GM21723 (cell line): Measurements from ENCODE around the gene GAL.

Experiments
- ATAC-seq: cut with Tn5 transposase; IDR thresholded peaks from one replicate; pipeline ENCODE4 v1.9.1; 2021; ENCODE audit warnings: mild to moderate bottlenecking, moderate library complexity; ENCODE audit not compliant: unreplicated experiment

Gene GAL

DNA sequence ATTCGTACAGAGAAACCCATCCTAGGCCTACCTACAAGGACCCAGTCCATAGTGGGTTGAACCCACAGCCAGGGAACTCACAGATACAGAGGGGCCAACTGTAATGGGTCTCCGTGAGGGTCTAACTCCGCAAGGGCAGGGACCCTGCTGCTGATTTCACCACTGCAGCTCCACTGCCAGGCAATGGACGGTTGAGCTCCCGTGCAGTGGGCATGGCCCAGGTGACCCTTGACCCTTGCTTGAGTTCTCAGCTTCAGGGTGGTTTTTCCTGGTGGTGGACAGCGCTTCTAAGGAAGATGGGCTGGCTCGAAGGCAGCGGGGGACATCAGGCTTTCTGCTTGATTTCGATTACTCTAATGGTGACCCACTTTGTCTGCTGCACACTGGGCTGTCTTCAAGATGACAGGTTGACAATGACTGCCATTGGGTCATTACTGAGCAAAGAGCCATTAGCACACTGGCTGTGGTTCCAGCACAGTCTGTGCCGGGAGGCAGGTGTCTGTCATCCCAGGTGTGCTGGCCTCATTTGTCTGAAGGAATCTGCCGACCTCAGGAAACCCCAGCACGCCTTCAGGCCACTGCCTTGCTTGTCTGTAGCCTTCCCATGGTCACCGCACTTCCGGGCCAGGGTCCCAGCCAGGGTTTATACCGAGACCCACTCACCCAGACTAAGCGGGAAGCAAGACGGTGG, 3.7 kb upstream of the GAL start:
- no peak for ATAC-seq

DNA sequence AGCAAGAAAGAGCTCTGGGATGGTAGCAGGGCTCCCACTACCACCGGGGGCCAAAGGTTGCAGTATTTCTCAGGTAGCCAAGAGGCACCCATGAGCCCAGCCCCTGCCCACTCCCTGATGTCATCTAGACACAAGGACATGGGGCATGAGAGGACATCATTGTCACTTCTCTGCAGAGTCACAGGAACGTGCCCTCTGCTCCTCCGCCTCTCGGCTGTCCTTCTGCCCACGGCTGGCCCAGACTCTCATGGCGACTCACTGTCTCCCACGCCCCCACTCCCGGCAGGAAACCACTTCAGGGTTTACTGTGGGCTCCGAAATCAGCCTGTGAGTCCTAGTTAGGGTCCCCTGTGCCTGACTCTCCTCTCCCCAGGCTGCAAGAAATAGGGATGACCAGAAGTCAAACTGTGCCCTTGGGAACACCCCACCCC, 1.8 kb upstream of the GAL start:
- no peak for ATAC-seq

DNA sequence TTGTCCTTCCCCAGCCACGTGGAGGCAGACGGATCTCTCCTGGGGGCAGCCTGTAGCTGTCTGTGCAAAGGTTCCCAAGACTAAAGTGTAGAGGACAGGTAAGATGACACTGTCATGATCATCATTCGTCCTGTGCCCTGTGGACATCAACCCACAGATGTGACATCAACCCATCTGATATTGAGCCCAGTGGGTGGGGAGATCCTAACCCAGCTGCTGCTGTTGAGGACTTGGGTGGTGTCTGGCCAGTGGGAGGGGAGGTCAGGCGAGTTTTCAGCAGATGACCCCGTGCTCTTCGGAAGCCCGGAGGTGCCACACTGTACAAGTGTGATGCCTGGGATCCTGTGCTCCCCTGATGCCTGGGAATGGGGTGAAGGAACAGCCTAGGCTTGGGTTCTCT, 1.2 kb upstream of the GAL start:
- no peak for ATAC-seq

DNA sequence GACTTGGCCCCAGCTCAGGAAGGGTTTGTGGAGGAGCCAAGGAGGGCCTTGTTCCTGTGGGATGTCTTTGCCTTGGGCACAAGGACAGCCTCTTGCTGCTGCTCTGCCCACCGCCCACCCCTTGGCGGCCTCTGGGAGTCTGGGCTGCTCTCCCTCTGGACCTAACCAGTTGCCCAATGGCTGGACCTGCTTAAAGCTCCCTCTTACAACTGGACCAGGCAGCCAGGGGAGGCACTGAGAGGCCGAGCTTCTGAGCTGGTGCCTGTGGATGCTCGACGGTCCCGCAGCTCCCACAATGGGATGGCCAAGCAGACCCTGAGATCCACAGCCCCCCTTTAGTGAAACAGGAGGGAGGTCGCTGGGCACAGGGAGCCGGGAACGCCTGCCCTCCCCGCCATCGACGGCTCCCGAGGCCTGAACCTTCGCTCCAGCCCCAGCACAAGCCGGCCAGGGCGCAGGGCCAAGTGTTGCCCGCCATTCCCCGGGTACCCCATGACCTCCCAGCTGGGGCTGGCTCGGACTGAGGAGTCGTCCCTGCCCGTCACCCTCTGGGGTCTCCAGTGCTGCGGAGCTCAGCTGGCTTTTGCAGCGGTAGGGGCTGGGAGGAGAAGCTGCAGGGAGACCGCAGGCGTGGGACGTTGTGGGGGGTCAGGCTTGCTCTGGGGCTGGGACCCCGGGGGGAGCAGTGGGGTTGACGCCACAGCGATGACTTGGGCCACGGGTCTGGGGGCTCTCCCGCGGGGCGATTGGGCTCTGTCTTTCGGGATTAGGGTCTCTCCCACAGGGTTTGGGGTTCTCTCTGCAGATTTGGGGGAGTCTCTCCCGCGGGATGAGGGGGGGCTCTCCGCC, 584 bp upstream of the GAL start:
- no peak for ATAC-seq

DNA sequence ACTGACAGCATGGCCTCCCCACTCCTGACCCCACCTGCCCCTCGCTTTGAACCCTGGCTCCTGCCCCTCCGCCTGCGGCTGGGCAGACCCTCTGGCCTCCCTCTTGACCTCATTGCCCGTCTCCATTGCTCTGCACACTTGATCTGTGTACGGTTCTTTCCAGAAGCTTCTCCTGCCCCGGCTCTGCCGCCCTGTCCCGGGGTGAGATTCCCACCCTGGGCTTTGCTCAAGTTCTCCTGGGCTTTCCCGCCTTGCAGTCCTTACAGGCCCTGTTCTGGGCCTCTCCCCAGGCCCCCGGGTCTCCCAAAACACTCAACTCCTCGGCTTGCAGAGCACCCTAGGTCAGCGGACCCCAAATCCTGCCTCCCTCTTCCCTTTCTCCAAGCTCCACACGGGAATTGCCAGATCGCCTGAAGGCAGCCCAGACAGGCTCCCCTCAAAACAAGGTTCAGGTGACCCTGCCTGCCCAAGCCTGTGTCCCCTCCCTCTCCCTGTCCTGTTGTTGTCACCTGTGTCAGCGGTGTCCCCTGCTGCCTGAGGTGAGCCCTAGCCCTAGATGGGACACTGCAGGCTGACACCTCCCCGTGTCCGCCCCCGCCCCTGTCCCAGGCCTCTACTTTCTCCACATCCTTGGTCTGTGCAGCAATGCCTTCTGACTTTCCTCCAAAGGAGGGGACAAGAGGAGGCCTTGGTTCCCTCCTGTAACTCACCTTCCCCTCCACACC, 1.5 kb downstream of the GAL start:
- ATAC-seq = no peak

DNA sequence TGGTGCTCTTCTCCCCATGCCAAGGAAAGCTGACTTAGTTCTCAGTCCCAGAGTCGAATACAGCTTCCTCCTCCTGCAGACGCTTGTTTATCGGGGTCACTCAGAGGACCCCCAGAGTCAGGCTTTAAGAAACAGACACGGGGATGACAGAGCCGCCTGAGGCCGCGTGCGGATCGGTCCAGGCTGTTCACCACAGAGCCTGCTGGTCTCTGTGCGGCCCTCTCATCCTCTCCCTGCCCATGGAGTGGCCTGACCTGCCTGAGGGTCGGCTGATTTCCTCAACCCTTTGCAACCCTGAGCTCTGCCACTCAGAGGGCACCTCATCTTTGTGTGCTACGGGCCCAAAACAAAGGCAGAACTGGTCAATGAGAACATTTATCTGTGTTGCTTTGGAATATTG, 2.1 kb downstream of the GAL start:
- no peak for ATAC-seq

DNA sequence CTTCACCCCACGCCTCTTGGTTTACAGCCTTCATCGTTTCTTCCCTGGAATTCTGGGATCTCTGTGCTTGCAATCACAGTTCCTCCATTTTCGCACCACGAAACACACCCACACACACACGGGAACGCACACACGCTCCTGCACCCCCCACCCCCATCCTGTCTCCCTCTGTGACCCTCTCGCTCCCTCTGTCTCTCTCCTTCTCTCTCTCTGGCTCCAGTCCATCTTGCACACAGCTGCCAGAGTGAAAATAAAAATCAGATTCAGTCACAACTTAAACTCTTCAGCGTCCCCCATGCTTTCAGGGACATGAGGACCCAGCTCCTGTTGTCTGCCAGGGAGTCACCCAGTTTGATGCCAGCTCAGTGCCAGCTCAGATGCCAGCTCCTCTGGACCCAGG, 3.0 kb downstream of the GAL start:
- no peak for ATAC-seq

DNA sequence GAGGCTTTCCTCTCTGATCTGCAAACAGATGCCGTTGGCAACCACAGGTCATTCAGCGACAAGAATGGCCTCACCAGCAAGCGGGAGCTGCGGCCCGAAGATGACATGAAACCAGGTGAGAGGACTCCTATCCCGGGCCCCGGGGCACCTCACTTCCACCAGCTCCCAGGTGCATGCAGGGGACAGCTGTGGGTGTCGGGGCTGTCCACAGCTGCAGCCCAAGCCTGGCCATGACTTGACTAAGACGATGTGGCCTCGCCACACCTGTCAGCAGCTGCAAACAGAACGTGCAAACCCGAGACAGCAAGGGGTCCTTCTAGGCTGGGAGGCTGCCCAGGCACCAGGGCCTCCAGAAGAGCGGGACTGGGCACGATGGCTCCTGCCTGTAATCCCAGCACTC, 3.6 kb downstream of the GAL start:
- ATAC-seq = no peak

DNA sequence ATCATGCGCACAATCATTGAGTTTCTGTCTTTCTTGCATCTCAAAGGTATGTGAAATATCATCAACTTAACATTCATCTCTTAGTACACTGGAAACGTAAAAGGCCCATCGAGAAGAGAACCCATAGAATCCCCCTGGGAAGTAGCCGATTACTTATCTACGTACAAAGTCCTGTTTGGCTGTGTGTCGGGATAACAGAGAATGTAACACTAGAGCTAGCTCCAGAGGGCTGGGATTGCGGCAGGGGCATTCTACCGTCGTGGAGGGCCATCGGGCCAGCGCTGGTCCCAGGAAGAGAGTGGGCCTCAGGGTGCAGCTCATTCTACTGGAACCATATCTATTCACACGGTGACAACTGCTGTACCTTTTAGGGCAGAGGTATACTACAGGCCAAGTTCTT, 4.5 kb downstream of the GAL start:
- ATAC-seq = no peak

DNA sequence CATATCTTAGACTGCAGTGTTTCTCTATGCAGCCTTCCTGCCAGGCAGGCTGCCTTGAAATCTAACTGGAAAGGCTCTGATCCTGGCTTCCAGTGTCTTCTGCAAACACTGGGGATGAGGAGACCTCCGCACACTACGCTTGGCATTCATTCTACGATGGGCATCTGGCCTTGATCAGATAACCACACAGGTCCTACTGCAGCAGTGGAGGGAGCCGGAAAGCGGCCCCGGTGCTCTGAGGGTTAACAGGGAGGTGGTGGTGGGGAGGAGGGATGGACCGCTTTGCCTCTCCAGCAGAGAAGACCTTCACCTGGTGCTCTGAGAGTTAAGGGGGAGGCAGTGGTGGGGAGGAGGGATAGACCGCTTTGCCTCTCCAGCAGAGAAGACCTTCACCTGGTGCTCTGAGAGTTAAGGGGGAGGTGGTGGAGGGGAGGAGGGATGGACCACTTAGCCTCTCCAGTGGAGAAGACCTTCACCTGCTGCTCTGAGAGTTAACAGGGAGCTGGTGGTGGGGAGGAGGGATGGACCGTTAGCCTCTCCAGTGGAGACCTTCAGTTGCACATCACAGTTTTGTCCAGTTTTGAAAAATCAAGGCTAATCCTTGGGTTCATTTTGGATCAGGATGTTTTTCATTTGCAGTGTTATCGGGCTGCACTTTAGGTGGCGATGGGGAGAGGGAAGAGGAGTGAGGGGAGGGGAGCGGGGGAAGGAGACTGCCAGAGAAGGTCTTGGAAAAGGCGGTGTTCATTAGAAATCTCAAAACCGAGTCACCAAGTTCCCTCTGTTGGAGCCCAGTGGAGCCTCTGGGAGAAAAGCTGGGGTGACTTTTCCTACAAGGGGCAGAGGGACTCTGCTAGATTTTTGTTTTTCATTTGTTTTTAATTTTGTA, 5.6 kb downstream of the GAL start:
- no peak for ATAC-seq

DNA sequence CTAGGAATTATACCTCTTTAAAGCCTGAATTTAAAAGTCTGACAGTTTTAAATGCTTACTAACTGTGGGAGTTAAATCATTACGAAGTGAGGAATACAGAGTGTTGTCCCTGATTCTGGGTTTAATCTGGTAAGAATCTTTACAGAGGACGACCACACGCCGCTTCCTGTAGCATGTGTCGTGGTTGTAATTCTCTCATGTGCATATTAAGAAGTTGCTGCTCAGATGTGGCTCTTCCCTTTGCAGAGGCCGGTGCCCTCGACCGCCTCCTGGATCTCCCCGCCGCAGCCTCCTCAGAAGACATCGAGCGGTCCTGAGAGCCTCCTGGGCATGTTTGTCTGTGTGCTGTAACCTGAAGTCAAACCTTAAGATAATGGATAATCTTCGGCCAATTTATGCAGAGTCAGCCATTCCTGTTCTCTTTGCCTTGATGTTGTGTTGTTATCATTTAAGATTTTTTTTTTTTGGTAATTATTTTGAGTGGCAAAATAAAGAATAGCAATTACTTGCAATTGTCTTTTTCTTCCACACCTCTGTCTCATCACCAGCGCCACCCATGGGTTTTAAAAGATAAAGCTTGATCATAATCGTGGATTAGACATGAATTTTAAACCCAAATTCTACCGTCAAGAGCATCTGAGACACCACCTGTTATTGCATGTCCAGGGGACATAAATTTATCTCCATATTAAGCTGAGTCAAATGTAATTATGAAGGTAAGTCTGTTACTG, 6.5 kb downstream of the GAL start:
- ATAC-seq = no peak

DNA sequence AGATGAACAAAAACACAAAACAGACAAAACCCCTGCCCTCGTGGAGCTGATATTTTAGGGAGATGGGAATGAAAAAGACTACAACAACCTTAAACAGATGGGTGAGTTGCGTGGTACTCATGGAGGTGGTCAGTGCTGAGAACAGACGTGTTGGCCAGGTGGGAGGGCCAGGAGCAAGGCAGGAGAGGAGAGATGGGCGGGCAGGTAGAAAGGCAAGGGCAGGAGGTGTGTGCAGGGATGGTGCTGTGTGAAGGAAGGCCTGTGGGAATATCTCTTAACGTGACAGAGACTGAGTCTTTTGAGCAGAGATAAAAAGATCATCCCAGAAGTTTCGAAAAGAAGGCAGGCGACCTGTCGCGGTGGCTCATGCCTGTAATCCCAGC, 7.0 kb downstream of the GAL start:
- no peak for ATAC-seq

DNA sequence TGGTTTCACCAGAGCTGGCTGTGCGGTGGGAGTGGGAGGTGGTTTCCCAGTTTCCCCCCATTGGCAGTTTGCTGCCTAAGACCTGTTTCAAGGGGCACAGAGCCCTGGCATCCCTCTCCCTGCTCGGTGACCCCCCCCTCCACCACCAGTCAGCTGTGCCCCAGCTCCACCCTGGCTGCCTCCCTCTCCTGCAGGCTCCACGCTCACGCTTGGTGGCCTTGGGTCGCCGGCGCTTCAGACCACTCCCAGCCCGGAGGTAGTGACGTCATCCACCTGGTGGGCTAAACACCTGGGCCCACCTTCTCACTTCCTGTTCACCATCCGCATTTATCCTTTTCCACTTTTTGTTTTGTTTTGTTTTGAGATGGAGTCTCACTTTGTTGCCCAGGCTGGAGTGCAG, 7.8 kb downstream of the GAL start:
- no peak for ATAC-seq

DNA sequence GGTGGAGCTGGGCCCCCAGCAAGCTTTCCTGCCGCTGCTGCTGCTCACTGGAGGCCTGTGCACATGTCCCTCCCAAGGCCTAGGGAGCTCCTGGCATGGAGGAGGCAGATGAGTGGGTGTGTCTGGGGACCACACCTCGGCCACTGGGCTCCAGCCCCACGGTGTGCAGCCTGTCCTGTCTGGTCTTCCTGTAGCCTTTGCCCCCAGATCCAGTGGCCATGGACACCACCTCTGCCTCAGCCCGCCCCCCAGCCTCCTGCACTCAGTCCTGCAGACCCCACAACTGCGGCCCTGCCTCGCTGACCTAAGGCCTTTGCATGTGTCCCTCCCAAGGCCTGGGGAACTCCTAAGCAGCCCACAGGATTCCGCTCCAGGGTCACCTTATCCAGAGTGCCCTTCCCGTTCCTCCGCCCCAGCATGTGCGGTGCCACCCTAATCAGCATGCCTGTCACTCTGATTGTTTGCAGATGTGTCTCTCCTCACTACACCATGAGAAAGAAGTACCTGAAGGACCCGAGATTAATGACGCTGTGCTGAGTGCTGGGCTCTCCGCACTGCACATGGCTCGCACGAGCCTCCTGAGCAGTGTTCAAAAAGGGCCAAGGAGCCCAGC, 8.6 kb downstream of the GAL start:
- ATAC-seq = no peak

DNA sequence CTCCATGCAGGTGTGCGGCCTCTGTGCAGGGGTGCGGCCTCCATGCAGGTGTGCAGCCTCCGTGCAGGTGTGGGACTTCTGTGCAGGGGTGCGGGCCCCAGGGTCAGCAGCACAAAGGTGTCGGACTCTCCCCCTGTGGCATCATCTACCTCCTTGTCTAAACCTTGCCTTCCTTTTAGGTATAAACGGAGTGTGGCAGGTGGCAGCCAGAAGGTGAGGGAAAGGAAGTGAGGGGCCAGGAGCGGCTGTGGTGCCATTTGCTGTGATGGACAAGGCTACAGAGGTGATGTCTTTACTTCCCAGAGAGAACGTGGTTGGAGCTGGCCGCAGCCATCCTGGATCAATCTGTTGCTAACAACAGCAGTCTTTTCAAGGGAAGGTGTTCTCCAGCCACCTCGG, 9.1 kb downstream of the GAL start:
- no peak for ATAC-seq

DNA sequence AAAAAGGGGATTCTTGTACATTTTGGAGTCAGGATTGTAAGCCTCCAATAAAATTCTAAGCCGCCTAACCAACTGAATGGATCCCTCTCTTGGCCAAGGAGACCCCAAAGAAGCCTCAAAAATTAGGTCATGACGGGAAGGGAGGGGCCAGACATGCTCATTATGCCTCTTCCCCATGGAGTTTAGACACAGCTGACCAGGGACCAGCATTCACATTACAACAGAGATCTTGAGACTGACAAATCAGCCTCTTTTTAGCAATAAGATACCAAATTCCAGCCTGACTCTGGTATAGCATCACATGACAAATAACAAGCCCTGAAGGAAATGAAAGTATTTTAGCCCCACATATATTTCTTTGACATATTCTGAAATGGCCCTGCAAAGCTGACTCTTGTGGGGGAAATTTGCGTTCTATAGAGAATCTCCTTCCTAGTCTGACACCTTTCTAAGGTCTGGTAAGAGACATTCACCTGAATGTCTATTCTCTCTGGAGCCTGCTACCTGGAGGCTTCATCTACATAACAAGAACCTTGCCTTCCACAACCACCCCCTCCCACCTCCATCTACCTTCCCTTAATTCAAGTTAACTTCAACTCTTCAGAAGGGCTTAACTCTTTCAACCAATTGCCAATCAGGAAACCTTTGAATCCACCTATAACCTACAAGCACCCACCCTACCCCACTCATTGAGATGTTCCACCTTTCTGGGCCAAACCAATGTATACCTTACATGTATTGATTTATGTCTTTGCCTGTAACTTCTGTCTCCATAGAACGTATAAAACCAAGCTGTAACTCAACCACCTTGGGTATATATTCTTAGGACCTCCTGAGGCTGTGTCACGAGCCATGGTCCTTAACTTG, 10.3 kb downstream of the GAL start:
- no peak for ATAC-seq

DNA sequence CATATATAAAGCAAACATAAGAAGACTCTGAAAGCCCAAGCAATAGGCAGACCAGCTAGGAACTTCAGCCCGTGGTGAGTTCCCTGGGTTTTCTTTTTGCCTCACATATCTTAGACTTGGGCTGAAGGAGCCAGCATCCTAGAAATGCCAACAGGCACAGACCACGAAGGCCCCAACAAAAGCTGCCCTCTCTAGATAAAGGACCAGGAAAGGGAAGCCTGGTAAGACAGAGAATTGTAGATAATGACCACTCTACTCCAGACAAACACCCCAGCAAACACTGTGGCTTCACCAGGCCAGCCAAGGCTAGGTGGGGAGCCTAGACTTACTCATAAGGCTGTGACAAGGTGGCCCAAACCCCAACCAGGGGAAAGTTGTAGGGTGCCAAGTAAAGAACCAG, 11.2 kb downstream of the GAL start:
- ATAC-seq = no peak

DNA sequence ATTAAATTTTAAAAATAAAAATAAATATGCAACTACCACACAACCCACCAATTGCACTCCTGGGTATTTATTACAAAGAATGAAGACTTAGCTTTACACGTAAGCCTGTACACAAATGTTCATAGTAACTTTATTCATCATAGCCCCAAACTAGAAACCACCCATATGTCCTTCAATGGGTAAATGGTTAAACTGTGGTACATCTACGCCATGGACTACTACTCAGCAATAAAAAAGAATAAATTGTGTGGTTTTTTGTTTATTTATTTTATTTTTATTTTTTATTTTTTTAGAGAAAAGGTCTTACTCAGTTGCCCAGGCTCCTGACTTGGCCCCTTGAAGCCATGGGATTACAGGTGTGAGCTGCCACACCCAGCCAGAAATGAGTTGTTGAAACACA, 14.6 kb downstream of the GAL start:
- no peak for ATAC-seq

DNA sequence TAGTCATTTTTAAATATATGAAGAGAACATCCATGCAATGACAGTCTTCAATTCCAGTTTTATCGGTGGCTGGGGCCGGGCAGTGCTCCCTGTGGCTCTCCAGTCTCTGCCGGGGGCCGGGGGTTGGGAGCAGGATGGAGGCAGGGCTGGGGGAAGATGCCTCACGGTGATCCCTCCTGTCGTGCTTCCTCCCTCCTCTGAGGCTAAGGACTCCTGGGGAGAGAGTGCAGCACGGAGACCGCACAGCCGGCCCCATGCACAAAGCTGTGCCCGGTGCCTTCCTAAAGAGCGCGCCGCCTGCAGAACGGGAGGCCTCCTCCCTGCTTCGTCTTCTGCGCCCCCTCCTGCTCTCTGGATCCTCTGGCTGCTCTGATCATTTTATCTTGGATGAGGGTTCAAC, 20.5 kb downstream of the GAL start:
- no peak for ATAC-seq
